Right lobe of liver (tissue), 6 donors: ENCODE results near the gene KCNB1. TPM values are rescaled to one million over a fixed set of nuclear protein-coding genes. Genes with fewer than 3 reads are reported as not detected.

Source experiments
- ATAC-seq, 4 donors: fragments of 200-7000 bp; cut with Tn5 transposase; one replicate each; pipeline ENCODE4 v1.9.1; 2020; ENCODE audit warnings: mild to moderate bottlenecking in 4 of 4, moderate library complexity in 4 of 4
- DNase-seq, 3 donors: peaks; one replicate each; pipeline ENCODE4 v3.0.0-alpha.2; 2020
- H3K27ac ChIP-seq, 3 donors: fragments of 200-600 bp; one replicate each; pipeline ENCODE4 v1.8.0; 2022
- H3K27me3 ChIP-seq, 2 donors: fragments of 200-600 bp; one replicate each; pipeline ENCODE4 v1.8.0; 2022
- H3K36me3 ChIP-seq, 4 donors: fragments of 200-600 bp; sonication (generic) in 1 of 4; one replicate each; pipeline versions ENCODE4 v1.5.1 to v1.8.0; 2017 to 2022; ENCODE audit warnings: control low read depth in 1 of 4
- H3K4me1 ChIP-seq, 4 donors: fragments of 200-600 bp; sonication (generic) in 1 of 4; one replicate each; pipeline versions ENCODE4 v1.5.1 to v1.8.0; 2017 to 2022; ENCODE audit warnings: control low read depth in 1 of 4
- H3K4me3 ChIP-seq, 3 donors: fragments of 200-600 bp; one replicate each; pipeline ENCODE4 v1.8.0; 2022
- H3K9me3 ChIP-seq, 4 donors: fragments of 200-600 bp; sonication (generic) in 1 of 4; one replicate each; pipeline versions ENCODE4 v1.5.1 to v1.8.0; 2017 to 2022; ENCODE audit warnings: control low read depth in 1 of 4
- POLR2A ChIP-seq: fragments of 450-650 bp; IDR thresholded peaks from one replicate; pipeline ENCODE4 v1.6.1; 2017; ENCODE audit warnings: antibody characterized with exemption, mild to moderate bottlenecking
- WGBS: methylation state at CpG from one replicate; pipeline ENCODE4 v1.1.6; 2018; ENCODE audit warnings: low coverage, low lambda C conversion rate; ENCODE audit not compliant: insufficient coverage; ENCODE audit errors: missing lambda C conversion rate; 5-methylcytosine and 5-hydroxymethylcytosine counted together
- intact Hi-C, 2 donors: fragments of 100-400 bp; cut with DNase I; formaldehyde crosslinking; loops; one replicate each; pipeline versions ENCODE4 v1.11.2 to v1.14.1; 2022
- total RNA-seq, 6 experiments: library from RNA; depleted of rRNA in 2 of 6; stranded (reverse); fragments of >200 nt in 2 of 6; fragmentation: NEBNext Ultra II Directional in 3 of 6; extraction: Animal tissue kit (Norgen Biotek cat#: 25700) in 3 of 6; gene quantifications; one replicate each; pipeline versions ENCODE4 v1.1.0 to v1.2.4, GENCODE V29; 2016 to 2023
- TF ChIP-seq, protein P1 (sequence below), 4 donors: fragments of 200-600 bp in 3 of 4; fragments of 450-650 bp in 1 of 4; IDR thresholded peaks; one replicate each; pipeline versions ENCODE4 v1.5.1 to v1.8.0; 2016 to 2022; ENCODE audit warnings: antibody characterized with exemption in 4 of 4, mild to moderate bottlenecking in 2 of 4
- donor health status: DM: no; HTN: yes; CAD: no.
- donor health status: DM: no; HTN: no; CAD: no.
- donor health status: DM: no; HTN: no; CAD: no.
- donor health status: DM: no; HTN: yes; CAD: no.
- donor health status: DM: no; HTN: yes; CAD: no.

KCNB1 gene
- total RNA-seq, 6 experiments from 2014 or later = 1.5 to 8.2 (median 3.8) TPM

DNA sequence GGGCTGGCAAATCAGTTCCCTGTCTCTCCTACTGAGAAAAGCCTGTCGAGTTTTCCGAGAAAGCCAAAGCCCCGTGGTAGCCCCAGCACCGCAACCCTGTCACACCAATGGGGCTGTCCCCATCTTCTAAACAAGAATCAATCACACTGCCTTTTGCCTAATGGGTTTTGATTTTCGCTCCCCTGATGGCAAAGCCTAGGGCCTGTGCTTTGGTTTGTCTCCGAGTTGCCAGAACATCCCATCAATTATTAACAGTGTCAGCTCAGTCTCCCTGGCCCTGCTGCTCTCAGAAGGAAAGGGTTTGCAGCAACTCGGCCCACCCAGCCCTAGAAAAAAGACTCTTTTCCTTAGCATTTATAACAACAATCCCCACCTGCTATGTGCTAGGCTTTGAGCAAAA, 4.2 kb downstream of the KCNB1 start:
- DNase-seq = peak in 2 of 3 donors; percentile 53 to 71
- TF ChIP-seq POLR2A = no peak
- TF ChIP-seq, protein P1, sequence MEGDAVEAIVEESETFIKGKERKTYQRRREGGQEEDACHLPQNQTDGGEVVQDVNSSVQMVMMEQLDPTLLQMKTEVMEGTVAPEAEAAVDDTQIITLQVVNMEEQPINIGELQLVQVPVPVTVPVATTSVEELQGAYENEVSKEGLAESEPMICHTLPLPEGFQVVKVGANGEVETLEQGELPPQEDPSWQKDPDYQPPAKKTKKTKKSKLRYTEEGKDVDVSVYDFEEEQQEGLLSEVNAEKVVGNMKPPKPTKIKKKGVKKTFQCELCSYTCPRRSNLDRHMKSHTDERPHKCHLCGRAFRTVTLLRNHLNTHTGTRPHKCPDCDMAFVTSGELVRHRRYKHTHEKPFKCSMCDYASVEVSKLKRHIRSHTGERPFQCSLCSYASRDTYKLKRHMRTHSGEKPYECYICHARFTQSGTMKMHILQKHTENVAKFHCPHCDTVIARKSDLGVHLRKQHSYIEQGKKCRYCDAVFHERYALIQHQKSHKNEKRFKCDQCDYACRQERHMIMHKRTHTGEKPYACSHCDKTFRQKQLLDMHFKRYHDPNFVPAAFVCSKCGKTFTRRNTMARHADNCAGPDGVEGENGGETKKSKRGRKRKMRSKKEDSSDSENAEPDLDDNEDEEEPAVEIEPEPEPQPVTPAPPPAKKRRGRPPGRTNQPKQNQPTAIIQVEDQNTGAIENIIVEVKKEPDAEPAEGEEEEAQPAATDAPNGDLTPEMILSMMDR (IDR thresholded peaks at IDR 0.05) = no peak
- H3K36me3 ChIP-seq = no peaks in the 10 kb centered on the region
- H3K4me1 ChIP-seq = peaks cover 0 to 88% (median 33%) of the 10 kb centered on the region in 4 donors
- peak overlapping the region in 2 of 3 donors; percentile 43 to 89 for H3K27ac ChIP-seq
- no peaks in the 10 kb centered on the region for H3K27me3 ChIP-seq
- intact Hi-C loops = no loop called here
- no peaks in the 10 kb centered on the region for H3K9me3 ChIP-seq
- no peak overlapping the region for H3K4me3 ChIP-seq
- WGBS = 16% methylated on average over 7 of the region's 7 CpGs
- ATAC-seq = peak; percentile 51 to 66 (median 56)

DNA sequence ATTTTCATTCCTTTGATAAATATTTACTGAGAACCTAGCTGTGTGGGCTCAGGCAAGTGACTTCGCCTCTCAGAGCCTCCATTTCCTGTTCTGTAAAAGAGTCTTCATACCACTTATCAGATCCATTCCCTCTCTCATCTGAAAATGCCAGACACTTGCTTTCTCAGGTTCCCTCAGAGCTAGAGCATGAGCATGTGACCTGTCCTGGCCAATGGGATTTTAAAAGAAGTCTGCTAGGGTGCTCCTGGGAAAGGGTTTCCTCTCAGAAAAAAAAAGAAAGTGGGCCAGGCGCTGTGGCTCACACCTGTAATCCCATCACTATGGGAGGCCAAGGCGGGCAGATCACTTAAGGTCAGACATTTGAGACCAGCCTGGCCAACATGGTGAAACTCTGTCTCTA, 5.3 kb downstream of the KCNB1 start:
- Histone ChIP-seq H3K4me1 (peaks cover 0 to 78% (median 33%) of the 10 kb centered on the region in 4 donors), H3K27me3 (no peaks in the 10 kb centered on the region), H3K4me3 (no peak overlapping the region), H3K9me3 (no peaks in the 10 kb centered on the region), H3K27ac (peak overlapping the region in 2 of 3 donors; percentile 67 to 89), H3K36me3 (no peaks in the 10 kb centered on the region)
- no peak for ATAC-seq
- TF ChIP-seq POLR2A = no peak
- TF ChIP-seq, protein P1 (IDR thresholded peaks at IDR 0.05) = no peak
- DNase-seq = no peak
- intact Hi-C loops = no loop called here
- 73% methylated on average over 3 of the region's 3 CpGs for WGBS

DNA sequence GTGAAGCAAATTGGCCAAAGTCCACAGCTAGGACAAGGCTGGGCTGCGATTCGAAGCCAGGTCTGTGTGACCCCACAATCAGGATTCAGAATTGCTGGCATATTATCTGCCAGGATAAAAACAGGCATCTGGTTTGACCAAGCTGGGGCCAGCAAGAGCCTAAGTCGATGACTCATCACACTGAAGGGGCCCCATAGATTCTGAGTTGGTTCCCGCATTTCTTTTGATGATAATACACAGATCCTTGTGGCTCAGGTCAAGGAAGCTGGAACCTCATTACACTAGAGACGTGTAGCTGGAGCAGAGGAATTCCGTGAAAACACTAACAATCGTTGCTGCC, 6.5 kb downstream of the KCNB1 start:
- H3K4me3 ChIP-seq = no peak overlapping the region
- WGBS = 51% methylated on average over 7 of the region's 7 CpGs
- H3K36me3 ChIP-seq = no peaks in the 10 kb centered on the region
- DNase-seq (no peak), ATAC-seq (peak; percentile 2 to 41 (median 24))
- TF ChIP-seq, protein P1 (IDR thresholded peaks at IDR 0.05) = no peak
- no peak for TF ChIP-seq POLR2A
- H3K9me3 ChIP-seq = no peaks in the 10 kb centered on the region
- no peaks in the 10 kb centered on the region for H3K27me3 ChIP-seq
- intact Hi-C loops = no loop called here
- H3K4me1 ChIP-seq = peaks cover 0 to 65% (median 31%) of the 10 kb centered on the region in 4 donors
- peak overlapping the region; percentile 54 to 89 (median 67) for H3K27ac ChIP-seq

DNA sequence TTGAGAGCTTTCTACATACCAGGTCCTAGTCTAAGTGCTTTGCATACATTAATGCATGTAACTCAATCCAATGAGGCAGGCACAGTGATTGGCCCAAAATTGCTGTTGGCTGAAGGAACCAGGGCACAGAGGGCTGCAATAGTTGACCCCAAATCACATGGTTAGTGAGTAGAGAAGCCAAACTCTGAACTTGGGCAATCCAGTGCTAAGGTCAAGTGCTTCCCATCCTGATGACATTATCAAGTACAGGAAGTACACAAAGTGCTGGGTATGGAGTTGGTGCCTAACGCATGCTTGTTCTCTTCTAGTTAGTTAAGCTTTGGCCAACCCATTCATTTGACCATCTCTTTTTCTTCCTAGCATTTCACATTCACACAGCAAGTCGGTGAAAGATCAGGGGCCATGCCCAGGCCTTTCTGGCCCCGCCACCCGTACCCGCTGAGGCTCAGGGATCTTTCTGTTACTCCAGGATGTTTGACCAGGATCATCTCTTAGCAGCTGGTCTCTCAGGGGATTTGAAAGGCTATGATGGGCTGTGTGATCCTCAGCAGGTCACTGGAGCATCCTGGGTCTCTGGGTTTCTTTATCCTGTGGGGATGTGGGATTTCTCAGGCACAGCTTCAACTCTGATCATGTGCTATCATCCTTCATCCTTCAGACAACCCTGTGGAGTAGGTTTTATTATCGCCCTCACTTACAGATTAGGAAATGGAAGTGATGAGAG, 7.0 kb downstream of the KCNB1 start:
- ATAC-seq = peak; percentile 53 to 79 (median 74)
- intact Hi-C loops = no loop called here
- no peak for TF ChIP-seq POLR2A
- TF ChIP-seq, protein P1 (IDR thresholded peaks at IDR 0.05) = no peak

More for the DNA sequence above, 7.0 kb downstream of the KCNB1 start:
- Histone ChIP-seq H3K4me1 (peaks cover 0 to 60% (median 29%) of the 10 kb centered on the region in 4 donors), H3K27ac (peak overlapping the region; percentile 54 to 89 (median 67)), H3K4me3 (no peak overlapping the region), H3K27me3 (no peaks in the 10 kb centered on the region), H3K9me3 (no peaks in the 10 kb centered on the region), H3K36me3 (no peaks in the 10 kb centered on the region)
- WGBS = 23% methylated on average over 5 of the region's 6 CpGs
- peak in 2 of 3 donors; percentile 65 to 85 for DNase-seq
